Tongue (tissue), 2 donors: Measurements from ENCODE around the gene R3HDM2. TPM values are rescaled to one million over a fixed set of nuclear protein-coding genes. Genes with fewer than 3 reads are reported as not detected.

ENCODE experiments used
- DNase-seq: peaks from one replicate; pipeline ENCODE4 v3.0.0-alpha.2; 2015
- total RNA-seq: library from RNA; depleted of rRNA; stranded (reverse); fragments of >200 nt; gene quantifications from one replicate; pipeline ENCODE4 v1.2.3, GENCODE V29; 2014

R3HDM2 gene
- total RNA-seq, 1 donor from 2014 or later, result 40.0 TPM

DNA sequence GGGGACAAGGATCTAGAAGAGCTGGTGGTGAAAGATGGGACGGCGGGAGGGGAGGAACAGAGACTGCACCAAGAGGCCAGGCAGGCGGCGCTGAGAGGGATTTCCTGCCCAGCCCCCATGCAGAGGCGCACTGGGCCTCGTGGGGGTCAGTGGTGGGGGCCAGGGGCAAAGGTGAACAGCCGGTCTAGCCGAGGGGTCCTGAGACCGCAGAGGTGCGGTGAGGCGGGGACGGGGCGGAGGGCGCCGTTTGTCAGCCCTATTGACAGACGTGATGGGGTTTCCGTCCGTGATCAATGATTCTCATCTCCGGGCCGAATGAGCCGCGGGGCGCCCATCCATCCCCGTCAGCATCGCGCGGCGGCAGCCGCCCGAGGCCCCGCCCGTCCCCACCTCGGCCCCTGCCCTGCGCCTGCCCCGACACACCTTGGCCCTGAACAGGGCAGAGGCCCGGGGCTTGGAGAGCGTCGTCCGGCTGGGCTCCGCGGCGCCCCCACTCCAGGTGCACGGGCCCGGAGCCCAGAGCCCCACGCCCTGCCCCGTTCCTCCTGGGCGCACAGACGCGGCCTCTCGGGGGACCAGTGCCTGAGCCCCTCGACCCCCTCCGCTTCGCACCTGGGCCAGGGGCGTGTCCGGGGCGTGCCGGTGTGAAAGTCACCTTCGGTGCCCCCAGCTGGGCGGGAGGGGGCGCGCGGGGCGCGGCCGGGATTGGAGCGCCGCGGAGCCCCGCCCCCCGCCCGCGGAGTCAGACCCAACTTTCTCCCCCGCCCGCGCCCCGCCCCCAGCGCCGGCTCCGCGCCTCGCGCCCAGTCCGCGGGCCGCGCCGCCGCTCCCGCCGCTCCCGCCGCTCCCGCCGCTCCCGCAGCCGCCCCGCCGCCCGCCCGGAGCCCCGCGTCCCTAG is 214.6 kb downstream of the R3HDM2 start, which contains the start of gene NXPH4:
Gene NXPH4, plus strand, starts transcription at position 781 of the 898 bp plus-strand sequence. CDS start 176 bp downstream, outside the sequence.
- peak; percentile 48 for DNase-seq

DNA sequence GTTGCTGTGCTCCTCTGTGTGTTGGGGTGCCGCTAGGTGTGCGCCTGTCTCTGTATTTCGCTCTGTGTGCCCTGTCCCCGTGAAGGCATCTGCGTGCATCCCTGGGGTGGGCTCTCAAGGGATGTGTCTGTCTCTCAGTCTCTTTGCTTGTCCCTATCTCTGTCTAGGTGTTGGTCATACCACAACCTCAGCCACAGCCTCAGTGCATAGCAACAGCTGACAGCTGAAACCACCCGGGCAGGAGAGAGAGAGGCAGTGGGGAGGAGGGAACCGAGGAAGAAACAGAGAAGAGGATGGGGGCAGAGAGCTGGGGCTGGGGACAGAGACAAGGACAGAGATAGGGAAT is 215.2 kb downstream of the R3HDM2 start:
- peak; percentile 32 for DNase-seq

DNA sequence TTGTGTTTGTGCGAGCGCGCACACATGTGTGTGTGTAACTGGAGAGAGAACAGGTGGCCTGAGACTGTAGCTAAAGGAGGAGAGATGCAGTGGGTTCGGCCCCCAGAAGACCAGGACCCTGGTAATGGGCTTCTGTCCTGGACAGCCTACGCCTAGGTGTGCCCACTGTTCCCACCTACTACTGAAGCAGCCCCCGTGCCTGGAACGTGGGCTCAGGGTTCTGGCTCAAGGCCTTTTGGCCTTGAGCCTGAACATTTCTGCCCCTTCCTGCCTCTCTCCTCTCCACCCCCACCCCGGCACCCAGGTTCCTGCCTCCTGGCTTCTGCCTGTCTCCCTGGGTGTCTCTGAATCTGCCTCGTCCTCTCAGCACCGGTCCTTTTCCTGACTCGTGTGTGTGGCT is 215.8 kb downstream of the R3HDM2 start:
- DNase-seq, result no peak

- peak; percentile 84 for DNase-seq
These were observed 216.5 kb downstream of the R3HDM2 start for GRCh38 chr12:57214398-57214781.

GRCh38 chr12:57213763-57214397 is 217.0 kb downstream of the R3HDM2 start:
- no peak for DNase-seq

- peak; percentile 95 for DNase-seq
These were observed 217.7 kb downstream of the R3HDM2 start for GRCh38 chr12:57213058-57213715.

GRCh38 chr12:57212701-57213057 is 218.2 kb downstream of the R3HDM2 start:
- DNase-seq, result no peak

DNA sequence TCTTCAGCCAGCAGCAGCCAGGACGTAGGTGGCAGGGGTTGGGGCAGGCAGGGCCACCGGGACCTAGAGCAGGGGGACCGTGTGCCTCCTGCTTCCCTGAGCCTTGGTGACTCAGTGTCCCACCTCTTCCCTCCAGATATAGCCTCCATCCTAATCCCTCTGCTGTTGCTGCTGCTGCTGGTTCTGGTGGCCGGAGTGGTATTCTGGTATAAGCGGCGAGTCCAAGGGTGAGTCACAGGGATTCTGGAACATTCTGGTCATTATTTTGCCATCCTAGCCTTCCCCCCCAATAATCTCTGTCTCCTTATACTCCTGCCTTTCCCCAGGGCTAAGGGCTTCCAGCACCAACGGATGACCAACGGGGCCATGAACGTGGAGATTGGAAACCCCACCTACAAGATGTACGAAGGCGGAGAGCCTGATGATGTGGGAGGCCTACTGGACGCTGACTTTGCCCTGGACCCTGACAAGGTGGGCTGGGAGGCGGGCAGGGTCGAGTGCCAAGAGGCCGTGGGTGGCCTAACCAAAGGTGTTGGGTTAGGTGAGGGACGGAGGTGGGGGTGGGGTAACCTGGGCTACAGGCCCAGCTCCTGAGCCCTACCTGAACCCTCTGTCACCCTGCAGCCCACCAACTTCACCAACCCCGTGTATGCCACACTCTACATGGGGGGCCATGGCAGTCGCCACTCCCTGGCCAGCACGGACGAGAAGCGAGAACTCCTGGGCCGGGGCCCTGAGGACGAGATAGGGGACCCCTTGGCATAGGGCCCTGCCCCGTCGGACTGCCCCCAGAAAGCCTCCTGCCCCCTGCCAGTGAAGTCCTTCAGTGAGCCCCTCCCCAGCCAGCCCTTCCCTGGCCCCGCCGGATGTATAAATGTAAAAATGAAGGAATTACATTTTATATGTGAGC is 218.8 kb downstream of the R3HDM2 start:
- DNase-seq, result no peak

GRCh38 chr12:57210926-57211692 is 219.7 kb downstream of the R3HDM2 start:
- DNase-seq, result no peak

- DNase-seq, result no peak
These were observed 220.4 kb downstream of the R3HDM2 start for GRCh38 chr12:57210461-57210860.

DNA sequence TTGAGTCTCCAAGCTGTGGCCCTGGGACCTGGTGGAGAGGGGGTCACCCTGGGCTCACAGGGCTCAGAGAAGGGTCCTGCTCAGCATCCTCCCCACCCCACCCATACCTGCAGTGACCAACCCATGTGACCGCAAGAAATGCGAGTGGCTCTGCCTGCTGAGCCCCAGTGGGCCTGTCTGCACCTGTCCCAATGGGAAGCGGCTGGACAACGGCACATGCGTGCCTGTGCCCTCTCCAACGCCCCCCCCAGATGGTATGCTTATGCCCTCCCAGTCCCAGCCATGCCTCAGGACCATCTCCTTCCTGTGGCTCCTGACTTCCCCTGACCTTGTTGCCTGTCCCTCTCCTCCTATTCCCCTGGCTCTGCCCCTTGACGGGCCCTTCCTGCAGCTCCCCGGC is 220.9 kb downstream of the R3HDM2 start:
- no peak for DNase-seq

GRCh38 chr12:57208631-57209282 is 222.1 kb downstream of the R3HDM2 start:
- DNase-seq, result no peak

GRCh38 chr12:57207731-57208630 is 222.9 kb downstream of the R3HDM2 start:
- DNase-seq, result no peak

DNA sequence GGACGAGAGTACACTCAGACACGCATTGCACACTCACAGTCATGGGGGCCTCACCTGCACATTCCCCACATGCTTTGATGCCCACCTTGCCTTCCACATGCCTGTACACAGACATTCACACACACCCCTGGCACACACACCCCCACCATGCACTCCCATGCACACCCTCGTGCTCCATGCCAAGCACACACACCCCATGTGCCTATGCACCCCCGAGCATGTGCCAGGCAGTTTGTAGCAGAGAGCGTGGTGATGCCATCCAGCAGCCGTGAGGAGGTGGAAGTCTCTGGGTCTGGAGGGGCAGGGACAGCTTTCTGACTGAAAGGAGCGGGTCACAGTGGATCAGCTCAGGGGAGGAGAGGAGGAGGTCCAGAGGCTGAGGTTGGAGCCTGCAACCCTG is 224.9 kb downstream of the R3HDM2 start:
- no peak for DNase-seq

GRCh38 chr12:57205186-57205585 is 225.7 kb downstream of the R3HDM2 start:
- no peak for DNase-seq

GRCh38 chr12:57204454-57204853 is 226.4 kb downstream of the R3HDM2 start:
- no peak for DNase-seq

GRCh38 chr12:57203791-57204190 is 227.1 kb downstream of the R3HDM2 start:
- DNase-seq, result no peak
